Fibroblast of lung (primary cell): ENCODE results near the gene JAG2. TPM values are rescaled to one million over a fixed set of nuclear protein-coding genes. Genes with fewer than 3 reads are reported as not detected.

ENCODE experiments used
- DNase-seq, 2 donors: peaks; one replicate each; pipeline versions ENCODE4 v3.0.0 to v3.0.0-alpha.2; 2010; ENCODE audit warnings: low read depth in 2 of 2
- H2AFZ ChIP-seq: 2 replicates; pipeline ENCODE4 v1.5.1; 2012; ENCODE audit warnings: low read length, control low read depth, inconsistent platforms
- H3K27ac ChIP-seq: 2 replicates; pipeline ENCODE4 v1.5.1; 2011; ENCODE audit warnings: low read length, control low read depth; ENCODE audit not compliant: insufficient read depth
- H3K27me3 ChIP-seq: 2 replicates; pipeline ENCODE4 v1.5.1; 2011; ENCODE audit warnings: mild to moderate bottlenecking, low read length; ENCODE audit not compliant: control insufficient read depth, insufficient read depth
- H3K36me3 ChIP-seq: 2 replicates; pipeline ENCODE4 v1.5.1; 2011; ENCODE audit warnings: low read length; ENCODE audit not compliant: control insufficient read depth, insufficient read depth
- H3K4me1 ChIP-seq: 2 replicates; pipeline ENCODE4 v1.5.1; 2011; ENCODE audit warnings: low read length; ENCODE audit not compliant: control insufficient read depth, insufficient read depth; ENCODE audit errors: extremely low read depth
- H3K4me2 ChIP-seq: 2 replicates; pipeline ENCODE4 v1.5.1; 2011; ENCODE audit warnings: low read length, control low read depth; ENCODE audit not compliant: insufficient read depth; ENCODE audit errors: extremely low read depth
- H3K4me3 ChIP-seq, 4 experiments: fragments of 200-600 bp in 1 of 4; sonication (generic) in 1 of 4; replicated peaks in 1 of 4; 2 replicates each; pipeline ENCODE4 v1.5.1; 2011 to 2016; ENCODE audit warnings: low read length in 4 of 4, low read depth in 3 of 4, mild to moderate bottlenecking in 3 of 4, control low read depth in 2 of 4, inconsistent platforms in 1 of 4, mixed read lengths in 1 of 4; ENCODE audit not compliant: insufficient read depth in 1 of 4; ENCODE audit errors: control extremely low read depth in 1 of 4
- H3K79me2 ChIP-seq: 2 replicates; pipeline ENCODE4 v1.5.1; 2012; ENCODE audit warnings: mild to moderate bottlenecking, low read length, inconsistent platforms; ENCODE audit not compliant: control insufficient read depth, insufficient read depth
- H3K9ac ChIP-seq: 2 replicates; pipeline ENCODE4 v1.5.1; 2011; ENCODE audit warnings: mild to moderate bottlenecking, low read length, control low read depth; ENCODE audit not compliant: insufficient read depth
- H3K9me3 ChIP-seq: 2 replicates; pipeline ENCODE4 v1.5.1; 2012; ENCODE audit warnings: low read depth, low read length; ENCODE audit not compliant: control insufficient read depth, insufficient read depth
- H4K20me1 ChIP-seq: 2 replicates; pipeline ENCODE4 v1.5.1; 2011; ENCODE audit warnings: low read length; ENCODE audit not compliant: control insufficient read depth, insufficient read depth; ENCODE audit errors: extremely low read depth
- EZH2 ChIP-seq: IDR thresholded peaks from 2 replicates; pipeline ENCODE4 v1.5.1; 2012; ENCODE audit warnings: low read length, control low read depth, mild to moderate bottlenecking; ENCODE audit errors: missing control alignments
- polyA plus RNA-seq, 2 donors: library from polyadenylated mRNA; depleted of rRNA in 1 of 2; stranded (reverse) in 1 of 2; unstranded in 1 of 2; fragments of >200 nt; gene quantifications; 2 replicates each; pipeline ENCODE4 v1.2.1, GENCODE V29; 2011 to 2012; ENCODE audit warnings: missing spikeins in 1 of 2
- total RNA-seq: library from RNA; depleted of rRNA; stranded (reverse); fragments of >200 nt; gene quantifications from 2 replicates; pipeline ENCODE4 v1.2.1, GENCODE V29; 2014
- TF ChIP-seq, protein P1 (sequence below), 2 donors: IDR thresholded peaks in 1 of 2; conservative IDR thresholded peaks in 1 of 2; 1 replicate in 1 of 2; 2 replicates in 1 of 2; pipeline ENCODE4 v1.5.1; 2011 to 2012; ENCODE audit warnings: low read length in 2 of 2, control low read depth in 1 of 2, inconsistent platforms in 1 of 2, low read depth in 1 of 2, mild to moderate bottlenecking in 1 of 2

The JAG2 gene
- total and polyA plus RNA-seq, 2 donors (not counting 1 experiment from before 2014, with no cell fraction given) = 0.51 to 1.8 TPM

- H3K9me3 ChIP-seq = no peaks in the 10 kb centered on the region
- DNase-seq = no peak
- peaks cover 20% of the 10 kb centered on the region for H3K27me3 ChIP-seq
- no peak overlapping the region for H3K4me3 ChIP-seq
- peaks cover 4% of the 10 kb centered on the region for H3K4me1 ChIP-seq
- no peaks in the 10 kb centered on the region for H4K20me1 ChIP-seq
- no peak overlapping the region for H3K9ac ChIP-seq
- H3K36me3 ChIP-seq = no peaks in the 10 kb centered on the region
- H2AFZ ChIP-seq = no peak overlapping the region
- H3K4me2 ChIP-seq = no peak overlapping the region
- H3K27ac ChIP-seq = no peak overlapping the region
- H3K79me2 ChIP-seq = no peaks in the 10 kb centered on the region
- TF ChIP-seq, protein P1, sequence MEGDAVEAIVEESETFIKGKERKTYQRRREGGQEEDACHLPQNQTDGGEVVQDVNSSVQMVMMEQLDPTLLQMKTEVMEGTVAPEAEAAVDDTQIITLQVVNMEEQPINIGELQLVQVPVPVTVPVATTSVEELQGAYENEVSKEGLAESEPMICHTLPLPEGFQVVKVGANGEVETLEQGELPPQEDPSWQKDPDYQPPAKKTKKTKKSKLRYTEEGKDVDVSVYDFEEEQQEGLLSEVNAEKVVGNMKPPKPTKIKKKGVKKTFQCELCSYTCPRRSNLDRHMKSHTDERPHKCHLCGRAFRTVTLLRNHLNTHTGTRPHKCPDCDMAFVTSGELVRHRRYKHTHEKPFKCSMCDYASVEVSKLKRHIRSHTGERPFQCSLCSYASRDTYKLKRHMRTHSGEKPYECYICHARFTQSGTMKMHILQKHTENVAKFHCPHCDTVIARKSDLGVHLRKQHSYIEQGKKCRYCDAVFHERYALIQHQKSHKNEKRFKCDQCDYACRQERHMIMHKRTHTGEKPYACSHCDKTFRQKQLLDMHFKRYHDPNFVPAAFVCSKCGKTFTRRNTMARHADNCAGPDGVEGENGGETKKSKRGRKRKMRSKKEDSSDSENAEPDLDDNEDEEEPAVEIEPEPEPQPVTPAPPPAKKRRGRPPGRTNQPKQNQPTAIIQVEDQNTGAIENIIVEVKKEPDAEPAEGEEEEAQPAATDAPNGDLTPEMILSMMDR (conservative IDR thresholded peaks at IDR 0.05 in 1 of 2, IDR thresholded peaks at IDR 0.05 in 1 of 2; ENCODE audit: low read depth in 1 of 2, low read length in 2 of 2) = peak; percentile 2 to 30
- TF ChIP-seq EZH2 = peak; percentile 55
Measured at GRCh38 chr14:105168979-105169507, 467 bp upstream of the JAG2 start.

DNA sequence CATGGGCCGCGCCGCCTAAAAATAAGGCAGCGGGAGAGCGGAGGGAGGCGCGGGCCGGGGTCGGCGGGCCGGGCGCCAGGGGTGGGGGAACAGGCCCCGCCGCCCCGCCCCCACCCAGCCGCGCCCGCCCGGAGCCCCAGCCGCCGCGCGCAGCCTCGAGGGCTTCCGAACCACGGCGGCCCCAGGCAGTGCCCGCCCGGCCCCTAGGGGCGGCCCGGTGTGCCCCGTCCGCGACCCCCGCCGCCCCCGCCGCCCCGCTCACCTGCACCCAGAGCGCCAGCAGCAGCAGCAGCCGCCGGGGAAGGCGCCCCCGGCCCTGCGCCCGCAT, 519 bp downstream of the JAG2 start:
- Histone ChIP-seq H3K27me3 (peaks cover 20% of the 10 kb centered on the region), H3K9ac (no peak overlapping the region), H3K4me3 (no peak overlapping the region)

GRCh38 chr14:105167303-105168092, 1.1 kb downstream of the JAG2 start:
- H2AFZ ChIP-seq = no peak overlapping the region
- H3K4me1 ChIP-seq = peaks cover 4% of the 10 kb centered on the region
- H3K79me2 ChIP-seq = no peaks in the 10 kb centered on the region
- no peak overlapping the region for H3K27ac ChIP-seq
- peak; percentile 99 for TF ChIP-seq EZH2
- TF ChIP-seq, protein P1 (conservative IDR thresholded peaks at IDR 0.05 in 1 of 2, IDR thresholded peaks at IDR 0.05 in 1 of 2; ENCODE audit: low read depth in 1 of 2, low read length in 2 of 2) = no peak
- H3K27me3 ChIP-seq = peaks cover 20% of the 10 kb centered on the region
- no peak overlapping the region for H3K4me3 ChIP-seq
- H3K9ac ChIP-seq = no peak overlapping the region
- H3K9me3 ChIP-seq = no peaks in the 10 kb centered on the region
- no peak for DNase-seq
- H4K20me1 ChIP-seq = no peaks in the 10 kb centered on the region
- H3K36me3 ChIP-seq = no peaks in the 10 kb centered on the region
- H3K4me2 ChIP-seq = no peak overlapping the region

More for the DNA sequence above, 519 bp downstream of the JAG2 start:
- DNase-seq = no peak
- Histone ChIP-seq H3K4me1 (peaks cover 4% of the 10 kb centered on the region), H4K20me1 (no peaks in the 10 kb centered on the region), H3K27ac (no peak overlapping the region), H2AFZ (no peak overlapping the region), H3K4me2 (no peak overlapping the region), H3K36me3 (no peaks in the 10 kb centered on the region), H3K9me3 (no peaks in the 10 kb centered on the region), H3K79me2 (no peaks in the 10 kb centered on the region)
- TF ChIP-seq EZH2 = no peak
- TF ChIP-seq, protein P1 (conservative IDR thresholded peaks at IDR 0.05 in 1 of 2, IDR thresholded peaks at IDR 0.05 in 1 of 2; ENCODE audit: low read depth in 1 of 2, low read length in 2 of 2) = no peak
